Activated CD4-positive, alpha-beta T cell treated with anti-CD3 and anti-CD28 coated beads, Interleukin-10, Interleukin-2, amounts not matched to agents 100 ng/mL and 50 ng/mL, durations not matched to agents 16 hours and 8 hours (primary cell): Measurements from ENCODE around the gene TTLL6.
"Not testable (repeated sequence)": the region's sequence is repeated elsewhere in the genome, so short reads cannot be mapped to it uniquely, and the experiment has no call there.

Experiments
- DNase-seq: peaks from one replicate; pipeline ENCODE4 v3.0.0-alpha.2; 2020

The TTLL6 gene

GRCh38 chr17:48814504-48814903, 2.5 kb downstream of the TTLL6 start:
- peak; percentile 68 for DNase-seq

GRCh38 chr17:48812001-48812400, 5.0 kb downstream of the TTLL6 start:
- DNase-seq = no peak

- no peak for DNase-seq
Measured at GRCh38 chr17:48809182-48809581, 7.8 kb downstream of the TTLL6 start.

GRCh38 chr17:48804936-48805411, 12.1 kb downstream of the TTLL6 start:
- peak; percentile 75 for DNase-seq

- no peak for DNase-seq
Measured at GRCh38 chr17:48800626-48801217, 16.3 kb downstream of the TTLL6 start.

GRCh38 chr17:48799069-48799723, 17.8 kb downstream of the TTLL6 start:
- no peak for DNase-seq

- DNase-seq = not testable (repeated sequence)
Measured at GRCh38 chr17:48796163-48796522, 20.9 kb downstream of the TTLL6 start.

- DNase-seq = no peak
Measured at GRCh38 chr17:48795444-48796162, 21.4 kb downstream of the TTLL6 start.

GRCh38 chr17:48792033-48792798, 24.8 kb downstream of the TTLL6 start:
- no peak for DNase-seq

GRCh38 chr17:48791128-48792032, 25.6 kb downstream of the TTLL6 start:
- DNase-seq = peak; percentile 68

- DNase-seq = no peak
Measured at GRCh38 chr17:48790607-48791127, 26.4 kb downstream of the TTLL6 start.

- DNase-seq = no peak
Measured at GRCh38 chr17:48787828-48788227, 29.2 kb downstream of the TTLL6 start.

- no peak for DNase-seq
Measured at GRCh38 chr17:48779421-48779820, 37.6 kb downstream of the TTLL6 start.

GRCh38 chr17:48776602-48777001, 40.4 kb downstream of the TTLL6 start:
- no peak for DNase-seq

GRCh38 chr17:48773245-48773644, 43.8 kb downstream of the TTLL6 start:
- no peak for DNase-seq

GRCh38 chr17:48770954-48771353, 46.1 kb downstream of the TTLL6 start:
- no peak for DNase-seq

- no peak for DNase-seq
Measured at GRCh38 chr17:48769009-48769675, 47.9 kb downstream of the TTLL6 start.

GRCh38 chr17:48767263-48767774, 49.7 kb downstream of the TTLL6 start:
- DNase-seq = no peak

GRCh38 chr17:48761114-48761513, 55.9 kb downstream of the TTLL6 start:
- no peak for DNase-seq

GRCh38 chr17:48760411-48760810, 56.6 kb downstream of the TTLL6 start:
- no peak for DNase-seq

- no peak for DNase-seq
Measured at GRCh38 chr17:48759288-48759687, 57.7 kb downstream of the TTLL6 start.
